Astrocyte (in vitro differentiated cells and primary cell): ENCODE data around the gene ZNF341. TPM values are rescaled to one million over a fixed set of nuclear protein-coding genes. Genes with fewer than 3 reads are reported as not detected.

Source experiments
- DNase-seq: peaks from one replicate; pipeline ENCODE4 v3.0.0-alpha.2; 2010; ENCODE audit warnings: low read depth
- FAIRE-seq: peaks from 2 replicates; lab custom pipeline; 2011; peaks lifted over from hg19 to GRCh38; lab: Jason Lieb, UNC
- H2AFZ ChIP-seq: 2 replicates; pipeline ENCODE4 v1.6.0; 2012; ENCODE audit warnings: low read depth, low read length, inconsistent platforms
- H3K27ac ChIP-seq: 2 replicates; pipeline ENCODE4 v1.5.1; 2011; ENCODE audit warnings: low read depth, low read length, inconsistent platforms
- H3K27me3 ChIP-seq: 2 replicates; pipeline ENCODE4 v1.6.0; 2011; ENCODE audit warnings: low read length, inconsistent platforms; ENCODE audit not compliant: insufficient read depth
- H3K36me3 ChIP-seq: 2 replicates; pipeline ENCODE4 v1.5.1; 2011; ENCODE audit warnings: low read length, inconsistent platforms; ENCODE audit not compliant: insufficient read depth
- H3K4me1 ChIP-seq: 2 replicates; pipeline ENCODE4 v1.5.1; 2011; ENCODE audit warnings: low read length, inconsistent platforms; ENCODE audit not compliant: insufficient read depth
- H3K4me2 ChIP-seq: 2 replicates; pipeline ENCODE4 v1.6.0; 2012; ENCODE audit warnings: low read length, inconsistent platforms
- H3K4me3 ChIP-seq: 2 replicates; pipeline ENCODE4 v1.5.1; 2011; ENCODE audit warnings: low read depth, mild to moderate bottlenecking, low read length, inconsistent platforms; ENCODE audit not compliant: insufficient read depth
- H3K79me2 ChIP-seq: 2 replicates; pipeline ENCODE4 v1.6.0; 2012; ENCODE audit warnings: mild to moderate bottlenecking, low read length, inconsistent platforms; ENCODE audit not compliant: insufficient read depth
- H3K9ac ChIP-seq: 2 replicates; pipeline ENCODE4 v1.6.0; 2012; ENCODE audit warnings: mild to moderate bottlenecking, low read length, inconsistent platforms
- H3K9me3 ChIP-seq: 2 replicates; pipeline ENCODE4 v1.5.1; 2012; ENCODE audit warnings: low read depth, mild to moderate bottlenecking, low read length, inconsistent platforms; ENCODE audit not compliant: insufficient read depth
- H4K20me1 ChIP-seq: 2 replicates; pipeline ENCODE4 v1.6.0; 2012; ENCODE audit warnings: low read length, inconsistent platforms; ENCODE audit not compliant: insufficient read depth
- H3K27ac Mint-ChIP-seq: one replicate; pipeline ENCODE4 v1.8.0; 2021; ENCODE audit warnings: mild to moderate bottlenecking, mixed read lengths; ENCODE audit not compliant: unreplicated experiment
- H3K27me3 Mint-ChIP-seq: one replicate; pipeline ENCODE4 v1.8.0; 2021; ENCODE audit warnings: low read depth, mixed read lengths; ENCODE audit not compliant: unreplicated experiment
- H3K36me3 Mint-ChIP-seq: one replicate; pipeline ENCODE4 v1.8.0; 2021; ENCODE audit warnings: low read depth, mixed read lengths; ENCODE audit not compliant: unreplicated experiment
- H3K4me1 Mint-ChIP-seq: one replicate; pipeline ENCODE4 v1.8.0; 2021; ENCODE audit warnings: low read depth, mixed read lengths; ENCODE audit not compliant: unreplicated experiment
- H3K4me3 Mint-ChIP-seq: one replicate; pipeline ENCODE4 v1.8.0; 2021; ENCODE audit warnings: mild to moderate bottlenecking, moderate library complexity, mixed read lengths; ENCODE audit not compliant: unreplicated experiment
- H3K9me3 Mint-ChIP-seq: one replicate; pipeline ENCODE4 v1.8.0; 2021; ENCODE audit warnings: mild to moderate bottlenecking, mixed read lengths; ENCODE audit not compliant: unreplicated experiment
- EZH2 ChIP-seq: IDR thresholded peaks from 2 replicates; pipeline ENCODE4 v1.6.1; 2012; ENCODE audit warnings: mild to moderate bottlenecking, low read length, inconsistent platforms; ENCODE audit not compliant: insufficient read depth
- total RNA-seq: library from RNA; stranded (reverse); gene quantifications from 2 replicates; pipeline ENCODE4 v1.2.1, GENCODE V29; 2021
- TF ChIP-seq, protein P1 (sequence below): IDR thresholded peaks from 2 replicates; pipeline ENCODE4 v1.5.1; 2011; ENCODE audit warnings: low read depth, mild to moderate bottlenecking, inconsistent platforms, low read length, moderate library complexity; ENCODE audit not compliant: insufficient read depth

ZNF341 gene
- total RNA-seq, 1 donor from 2014 or later: 2.0 TPM

DNA sequence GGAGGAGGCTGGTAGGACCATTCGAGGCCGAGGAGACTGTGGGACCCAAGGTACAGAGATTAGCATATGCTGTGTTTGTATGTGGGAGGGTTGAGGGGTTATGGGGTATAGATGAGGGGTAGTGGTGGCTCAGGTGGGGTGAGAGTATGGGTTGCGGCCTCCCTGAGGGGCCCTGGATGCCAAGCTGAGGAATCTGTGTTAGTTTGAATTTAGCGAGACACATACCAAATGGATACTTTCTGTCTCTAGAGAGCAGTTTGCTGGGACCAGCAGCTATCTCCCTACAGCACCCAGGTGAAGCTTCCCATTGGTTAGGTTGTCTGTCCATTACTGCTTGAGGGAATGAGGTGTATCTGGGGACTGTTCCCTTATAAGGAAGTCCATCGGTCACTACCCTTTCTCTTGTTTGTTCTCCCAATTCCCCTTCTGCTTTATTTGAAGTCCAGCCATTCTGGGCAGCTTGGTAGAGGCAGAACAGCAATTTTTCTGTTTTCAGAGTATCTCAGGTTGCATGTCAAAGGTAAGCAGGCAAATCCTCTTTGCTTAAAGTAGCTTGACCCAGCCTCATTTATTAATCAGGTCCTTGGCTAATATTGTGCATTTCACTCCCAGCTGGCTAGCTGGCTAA is 94.6 kb downstream of the ZNF341 start:
- Mint-ChIP-seq H3K9me3 (no peaks in the 10 kb centered on the region), H3K27ac (no peak overlapping the region), H3K4me3 (no peak overlapping the region), H3K27me3 (no peaks in the 10 kb centered on the region), H3K36me3 (peaks cover 7% of the 10 kb centered on the region), H3K4me1 (peaks cover 26% of the 10 kb centered on the region)
- Histone ChIP-seq H2AFZ (no peak overlapping the region), H3K4me3 (no peak overlapping the region), H3K27ac (no peak overlapping the region), H3K27me3 (no peaks in the 10 kb centered on the region), H3K9me3 (no peaks in the 10 kb centered on the region), H3K4me1 (peaks cover under 1% of the 10 kb centered on the region), H3K9ac (no peak overlapping the region), H3K79me2 (peaks cover 93% of the 10 kb centered on the region), H3K4me2 (no peak overlapping the region), H4K20me1 (peaks cover 97% of the 10 kb centered on the region), H3K36me3 (peaks cover 7% of the 10 kb centered on the region)
- no peak for DNase-seq
- TF ChIP-seq, protein P1, sequence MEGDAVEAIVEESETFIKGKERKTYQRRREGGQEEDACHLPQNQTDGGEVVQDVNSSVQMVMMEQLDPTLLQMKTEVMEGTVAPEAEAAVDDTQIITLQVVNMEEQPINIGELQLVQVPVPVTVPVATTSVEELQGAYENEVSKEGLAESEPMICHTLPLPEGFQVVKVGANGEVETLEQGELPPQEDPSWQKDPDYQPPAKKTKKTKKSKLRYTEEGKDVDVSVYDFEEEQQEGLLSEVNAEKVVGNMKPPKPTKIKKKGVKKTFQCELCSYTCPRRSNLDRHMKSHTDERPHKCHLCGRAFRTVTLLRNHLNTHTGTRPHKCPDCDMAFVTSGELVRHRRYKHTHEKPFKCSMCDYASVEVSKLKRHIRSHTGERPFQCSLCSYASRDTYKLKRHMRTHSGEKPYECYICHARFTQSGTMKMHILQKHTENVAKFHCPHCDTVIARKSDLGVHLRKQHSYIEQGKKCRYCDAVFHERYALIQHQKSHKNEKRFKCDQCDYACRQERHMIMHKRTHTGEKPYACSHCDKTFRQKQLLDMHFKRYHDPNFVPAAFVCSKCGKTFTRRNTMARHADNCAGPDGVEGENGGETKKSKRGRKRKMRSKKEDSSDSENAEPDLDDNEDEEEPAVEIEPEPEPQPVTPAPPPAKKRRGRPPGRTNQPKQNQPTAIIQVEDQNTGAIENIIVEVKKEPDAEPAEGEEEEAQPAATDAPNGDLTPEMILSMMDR: no peak
- no peak for TF ChIP-seq EZH2
- no peak for FAIRE-seq

DNA sequence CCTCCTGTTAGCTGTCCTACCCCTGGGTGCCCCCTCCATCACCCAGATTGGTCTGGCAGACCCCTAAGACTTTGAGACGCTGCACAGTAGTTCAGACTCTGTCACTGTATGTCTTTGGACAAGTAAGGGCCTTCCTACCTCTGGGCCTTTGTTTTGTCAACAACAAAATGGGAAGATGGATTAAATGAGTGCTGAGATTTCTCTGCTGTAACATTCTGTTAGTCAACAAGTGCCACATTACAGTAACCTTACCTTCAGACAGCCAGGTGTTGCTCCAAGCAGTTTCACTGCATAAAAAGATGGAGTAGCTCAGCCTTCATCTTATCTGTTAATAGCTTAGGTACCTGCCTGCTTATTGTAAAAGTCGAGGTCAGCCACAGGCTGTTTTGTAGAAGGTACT is 95.3 kb downstream of the ZNF341 start:
- no peaks in the 10 kb centered on the region for H3K27me3 Mint-ChIP-seq
- peaks cover 7% of the 10 kb centered on the region for H3K36me3 ChIP-seq
- H3K79me2 ChIP-seq: peaks cover 94% of the 10 kb centered on the region
- peaks cover 31% of the 10 kb centered on the region for H3K4me1 Mint-ChIP-seq
- FAIRE-seq (no peak), DNase-seq (no peak)
- H3K36me3 Mint-ChIP-seq: peaks cover 6% of the 10 kb centered on the region
- H3K4me2 ChIP-seq: no peak overlapping the region
- no peak overlapping the region for H3K9ac ChIP-seq
- no peak overlapping the region for H3K4me3 Mint-ChIP-seq
- peaks cover 97% of the 10 kb centered on the region for H4K20me1 ChIP-seq
- no peaks in the 10 kb centered on the region for H3K27me3 ChIP-seq
- H3K9me3 Mint-ChIP-seq: no peaks in the 10 kb centered on the region
- TF ChIP-seq, protein P1: no peak
- TF ChIP-seq EZH2: no peak
- no peak overlapping the region for H2AFZ ChIP-seq
- no peaks in the 10 kb centered on the region for H3K9me3 ChIP-seq
- peaks cover 8% of the 10 kb centered on the region for H3K4me1 ChIP-seq
- no peak overlapping the region for H3K4me3 ChIP-seq
- no peak overlapping the region for H3K27ac ChIP-seq
- H3K27ac Mint-ChIP-seq: no peak overlapping the region

DNA sequence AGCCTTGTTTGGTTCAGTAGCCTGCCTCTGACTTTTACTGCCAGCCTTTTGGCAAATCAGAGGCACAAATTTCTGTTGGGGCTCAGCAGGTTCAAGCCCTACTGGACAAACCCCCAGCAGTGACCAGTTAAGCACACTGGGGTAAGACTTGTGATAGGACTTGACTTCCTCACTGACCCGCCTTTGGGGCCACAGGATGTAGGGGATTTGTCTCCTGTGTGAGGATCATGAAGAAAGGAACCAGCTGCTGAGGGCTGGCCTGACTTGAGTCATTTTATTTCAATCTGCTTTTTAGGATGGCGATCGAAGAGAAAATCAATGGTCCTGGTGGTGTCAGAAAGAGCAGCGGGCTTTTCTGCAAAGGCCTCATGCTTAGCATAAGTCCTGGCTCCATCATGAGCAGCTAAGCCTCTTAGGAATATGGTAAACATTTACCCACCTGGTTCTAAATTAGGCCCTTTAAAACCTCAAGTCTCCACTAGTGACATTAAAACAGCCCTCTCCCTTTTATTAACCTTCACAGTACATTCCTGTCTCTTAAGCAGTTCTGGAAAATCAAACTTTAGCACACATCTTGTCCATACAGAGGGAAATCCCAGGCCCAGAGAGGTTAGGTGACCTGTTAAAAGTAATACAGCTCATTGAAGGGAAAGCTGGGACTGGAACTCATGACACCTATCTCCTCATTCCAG is 96.0 kb downstream of the ZNF341 start:
- Histone ChIP-seq H3K79me2 (peaks cover 95% of the 10 kb centered on the region), H3K4me2 (no peak overlapping the region), H3K27ac (no peak overlapping the region), H4K20me1 (peaks cover 98% of the 10 kb centered on the region), H2AFZ (no peak overlapping the region), H3K27me3 (no peaks in the 10 kb centered on the region), H3K36me3 (peaks cover 7% of the 10 kb centered on the region), H3K9me3 (no peaks in the 10 kb centered on the region), H3K4me3 (no peak overlapping the region), H3K4me1 (peaks cover 11% of the 10 kb centered on the region), H3K9ac (no peak overlapping the region)
- no peak for FAIRE-seq
- Mint-ChIP-seq H3K4me3 (no peak overlapping the region), H3K4me1 (peaks cover 35% of the 10 kb centered on the region), H3K27me3 (no peaks in the 10 kb centered on the region), H3K27ac (no peak overlapping the region), H3K36me3 (peaks cover 6% of the 10 kb centered on the region), H3K9me3 (no peaks in the 10 kb centered on the region)
- DNase-seq: no peak
- no peak for TF ChIP-seq EZH2
- TF ChIP-seq, protein P1: no peak
